Smooth muscle cell (in vitro differentiated cells): ENCODE measurements around the gene KRTAP12-2. TPM values are rescaled to one million over a fixed set of nuclear protein-coding genes. Genes with fewer than 3 reads are reported as not detected.
"Not testable (repeated sequence)": the region's sequence is repeated elsewhere in the genome, so short reads cannot be mapped to it uniquely, and the experiment has no call there.

Experiments used
- DNase-seq: peaks from one replicate; lab custom pipeline; 2025; ENCODE audit not compliant: unreplicated experiment; lab: John Stamatoyannopoulos, UW
- H2AFZ ChIP-seq: fragments of 200-600 bp; sonication (generic); 2 replicates; pipeline ENCODE4 v1.6.0; 2016; ENCODE audit warnings: antibody characterized with exemption, low read depth, mild to moderate bottlenecking
- H3F3A ChIP-seq: fragments of 200-600 bp; sonication (generic); 2 replicates; pipeline ENCODE4 v1.6.0; 2017; ENCODE audit warnings: antibody characterized with exemption, low read depth
- H3K27ac ChIP-seq: fragments of 200-600 bp; sonication (generic); 2 replicates; pipeline ENCODE4 v1.5.1; 2016; ENCODE audit warnings: low read depth, mild to moderate bottlenecking
- H3K27me3 ChIP-seq: fragments of 200-600 bp; sonication (generic); 2 replicates; pipeline ENCODE4 v1.6.1; 2016; ENCODE audit warnings: low read depth, mild to moderate bottlenecking
- H3K36me3 ChIP-seq: fragments of 200-600 bp; sonication (generic); 2 replicates; pipeline ENCODE4 v1.5.1; 2016; ENCODE audit warnings: low read depth
- H3K4me1 ChIP-seq: fragments of 200-600 bp; sonication (generic); 2 replicates; pipeline ENCODE4 v1.5.1; 2016; ENCODE audit warnings: low read depth
- H3K4me2 ChIP-seq: fragments of 200-600 bp; sonication (generic); 2 replicates; pipeline ENCODE4 v1.6.0; 2016; ENCODE audit warnings: mild to moderate bottlenecking
- H3K4me3 ChIP-seq: fragments of 200-600 bp; sonication (generic); 2 replicates; pipeline ENCODE4 v1.5.1; 2016; ENCODE audit warnings: mild to moderate bottlenecking
- H3K79me2 ChIP-seq: fragments of 200-600 bp; sonication (generic); 2 replicates; pipeline ENCODE4 v1.6.0; 2016; ENCODE audit warnings: low read depth, mild to moderate bottlenecking
- H3K9ac ChIP-seq: fragments of 200-600 bp; sonication (generic); 2 replicates; pipeline ENCODE4 v1.6.0; 2016; ENCODE audit warnings: low read depth
- H3K9me3 ChIP-seq: fragments of 200-600 bp; sonication (generic); replicated peaks from 2 replicates; pipeline ENCODE4 v1.5.1; 2016; ENCODE audit warnings: low read depth
- H4K20me1 ChIP-seq: fragments of 200-600 bp; sonication (generic); 2 replicates; pipeline ENCODE4 v1.6.0; 2016; ENCODE audit warnings: low read depth
- CTCF ChIP-seq: fragments of 200-600 bp; sonication (generic); IDR thresholded peaks from 2 replicates; pipeline ENCODE4 v1.5.1; 2017; ENCODE audit warnings: borderline replicate concordance, mild to moderate bottlenecking, antibody characterized with exemption; ENCODE audit not compliant: insufficient read depth, poor library complexity, severe bottlenecking
- WGBS: methylation state at CpG from one replicate; pipeline ENCODE4 v1.1.7; 2016; ENCODE audit warnings: low lambda C conversion rate; 5-methylcytosine and 5-hydroxymethylcytosine counted together
- polyA plus RNA-seq: library from polyadenylated mRNA; unstranded; fragments of >200 nt; fragmentation: Nextera tagmentation; extraction: Ambion mirVana; gene quantifications from 2 replicates; pipeline ENCODE4 v1.2.1, GENCODE V29; 2016
- total RNA-seq: library from RNA; depleted of rRNA; stranded (reverse); fragments of >200 nt; gene quantifications from 2 replicates; pipeline ENCODE4 v1.2.3, GENCODE V29; 2014

The KRTAP12-2 gene
- total and polyA plus RNA-seq, 2 experiments from 2014 or later = not detected

- H3K79me2 ChIP-seq = no peaks in the 10 kb centered on the region
- no peak overlapping the region for H3K27ac ChIP-seq
- no peaks in the 10 kb centered on the region for H3F3A ChIP-seq
- no peaks in the 10 kb centered on the region for H4K20me1 ChIP-seq
- DNase-seq = no peak
- no peak for TF ChIP-seq CTCF
- H2AFZ ChIP-seq = no peak overlapping the region
- H3K4me1 ChIP-seq = peaks cover 14% of the 10 kb centered on the region
- H3K27me3 ChIP-seq = peaks cover 23% of the 10 kb centered on the region
- no peak overlapping the region for H3K4me3 ChIP-seq
- H3K9me3 ChIP-seq = no peaks in the 10 kb centered on the region
- H3K4me2 ChIP-seq = no peak overlapping the region
- no peaks in the 10 kb centered on the region for H3K36me3 ChIP-seq
- no peak overlapping the region for H3K9ac ChIP-seq
- 80% methylated on average over 21 of the region's 21 CpGs for WGBS
Observed at GRCh38 chr21:44700101-44701022, 33.6 kb upstream of the KRTAP12-2 start.

- Histone ChIP-seq H3K27me3 (peaks cover 15% of the 10 kb centered on the region), H3K9ac (no peak overlapping the region), H3K4me3 (no peak overlapping the region), H3K4me2 (no peak overlapping the region), H3K79me2 (no peaks in the 10 kb centered on the region), H4K20me1 (no peaks in the 10 kb centered on the region), H2AFZ (no peak overlapping the region), H3K4me1 (peaks cover 14% of the 10 kb centered on the region), H3K9me3 (no peaks in the 10 kb centered on the region), H3K27ac (no peak overlapping the region), H3K36me3 (no peaks in the 10 kb centered on the region), H3F3A (no peaks in the 10 kb centered on the region)
- DNase-seq = no peak
- 78% methylated on average over 17 of the region's 17 CpGs for WGBS
- no peak for TF ChIP-seq CTCF
Observed at GRCh38 chr21:44699502-44700001, 32.8 kb upstream of the KRTAP12-2 start.

DNA sequence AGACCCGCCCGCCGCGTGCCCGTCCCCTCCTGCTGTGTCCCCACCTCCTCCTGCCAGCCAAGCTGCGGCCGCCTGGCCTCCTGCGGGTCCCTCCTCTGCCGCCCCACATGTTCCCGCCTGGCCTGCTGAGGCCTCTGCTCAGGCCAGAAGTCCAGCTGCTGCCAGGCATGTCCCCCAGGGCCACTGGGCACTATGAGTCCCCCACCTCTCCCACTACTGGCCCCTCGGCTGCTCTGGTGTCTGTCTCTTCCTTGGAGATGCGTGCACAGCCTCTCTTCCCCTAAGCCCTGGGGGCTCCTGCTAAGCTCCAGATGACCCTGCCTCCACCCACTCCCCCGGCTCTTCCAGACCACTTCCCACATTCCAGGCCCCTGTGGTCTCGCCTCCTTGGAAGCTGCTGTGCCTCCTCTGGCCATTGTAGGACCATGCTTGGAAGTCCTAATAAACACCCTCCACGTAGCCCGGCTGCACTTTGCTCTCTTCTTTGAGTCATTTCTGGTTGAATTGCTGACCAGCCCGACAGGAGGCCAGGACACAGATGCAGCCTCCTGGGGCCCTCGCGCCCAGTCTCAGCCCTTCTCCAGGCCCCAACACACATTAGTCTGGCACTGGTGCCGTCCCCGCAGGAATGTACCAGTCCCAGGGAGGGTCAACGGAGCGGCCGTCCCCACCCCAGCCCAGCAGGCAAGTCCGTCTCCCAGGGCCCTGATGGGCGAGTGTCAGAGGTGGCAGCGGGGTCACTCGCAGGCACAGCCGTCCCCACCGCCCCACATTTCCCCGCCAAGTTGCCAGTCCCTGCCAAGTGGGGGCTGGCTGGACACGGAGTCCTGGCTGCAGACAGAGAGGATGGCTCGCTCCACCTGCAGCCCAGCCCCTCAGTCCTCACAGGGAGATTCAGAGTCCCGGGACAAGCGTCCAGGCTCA, 31.3 kb upstream of the KRTAP12-2 start:
- Histone ChIP-seq H3K27me3 (peaks cover under 1% of the 10 kb centered on the region), H3K4me1 (peaks cover 14% of the 10 kb centered on the region), H3K36me3 (no peaks in the 10 kb centered on the region), H3K9me3 (no peaks in the 10 kb centered on the region), H3K79me2 (no peaks in the 10 kb centered on the region), H4K20me1 (no peaks in the 10 kb centered on the region), H3F3A (no peaks in the 10 kb centered on the region), H3K9ac (no peak overlapping the region), H2AFZ (no peak overlapping the region), H3K4me2 (peak overlapping the region; percentile 34), H3K27ac (peak overlapping the region; percentile 35), H3K4me3 (no peak overlapping the region)
- TF ChIP-seq CTCF = no peak
- WGBS = 35% methylated on average over 26 of the region's 35 CpGs
- no peak for DNase-seq

DNA sequence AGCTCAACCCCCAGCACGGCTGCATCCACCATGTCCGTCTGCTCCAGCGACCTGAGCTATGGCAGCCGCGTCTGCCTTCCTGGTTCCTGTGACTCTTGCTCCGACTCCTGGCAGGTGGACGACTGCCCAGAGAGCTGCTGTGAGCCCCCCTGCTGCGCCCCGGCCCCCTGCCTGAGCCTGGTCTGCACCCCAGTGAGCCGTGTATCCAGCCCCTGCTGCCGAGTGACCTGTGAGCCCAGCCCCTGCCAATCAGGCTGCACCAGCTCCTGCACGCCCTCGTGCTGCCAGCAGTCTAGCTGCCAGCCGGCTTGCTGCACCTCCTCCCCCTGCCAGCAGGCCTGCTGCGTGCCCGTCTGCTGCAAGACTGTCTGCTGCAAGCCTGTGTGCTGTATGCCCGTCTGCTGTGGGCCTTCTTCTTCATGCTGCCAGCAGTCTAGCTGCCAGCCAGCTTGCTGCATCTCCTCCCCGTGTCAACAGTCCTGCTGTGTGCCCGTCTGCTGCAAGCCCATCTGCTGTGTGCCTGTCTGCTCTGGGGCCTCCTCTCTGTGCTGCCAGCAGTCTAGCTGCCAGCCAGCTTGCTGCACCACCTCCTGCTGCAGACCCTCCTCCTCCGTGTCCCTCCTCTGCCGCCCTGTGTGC, 30.6 kb upstream of the KRTAP12-2 start, which contains the start of gene KRTAP10-12:
Gene KRTAP10-12 (plus strand): TSS at position 1 of the 639 bp plus-strand sequence. CDS start 30 bp downstream, at position 31.
- H3K9me3 ChIP-seq, H4K20me1 ChIP-seq, H2AFZ ChIP-seq, DNase-seq, H3F3A ChIP-seq, H3K9ac ChIP-seq, H3K27me3 ChIP-seq, H3K4me3 ChIP-seq, H3K79me2 ChIP-seq, H3K36me3 ChIP-seq: not testable (repeated sequence)
- peak within 1 kb of the TSS; percentile 35 for H3K27ac ChIP-seq
- H3K4me2 ChIP-seq = peak within 1 kb of the TSS; percentile 34
- H3K4me1 ChIP-seq = peaks cover 14% of the 10 kb centered on the region
- 62% methylated on average over 17 of the region's 21 CpGs for WGBS
